WTC11 (cell line): ENCODE data around the gene GPR150. TPM values are rescaled to one million over a fixed set of nuclear protein-coding genes. Genes with fewer than 3 reads are reported as not detected.

Experiments
- ATAC-seq: fragments of 200-7000 bp; cut with Tn5 transposase; 2 replicates; pipeline ENCODE4 v1.10.0; 2021; ENCODE audit warnings: mild to moderate bottlenecking, moderate library complexity
- CTCF ChIA-PET: fragments of 300-600 bp; sonication (Branson Sonifier 250); formaldehyde crosslinking; loops from one replicate; lab custom pipeline; 2021; ENCODE audit warnings: antibody characterized with exemption; lab: Charles Lee
- POLR2A ChIA-PET: fragments of 350-600 bp; sonication (Branson Sonifier 250); formaldehyde crosslinking; loops from one replicate; lab custom pipeline; 2021; ENCODE audit warnings: antibody characterized with exemption; lab: Charles Lee
- DNase-seq: peaks from one replicate; pipeline ENCODE4 v3.0.0; 2021; ENCODE audit warnings: low spot score
- H3K27ac Mint-ChIP-seq: 2 replicates; pipeline ENCODE4 v1.8.0; 2021; ENCODE audit warnings: mixed read lengths
- H3K27me3 Mint-ChIP-seq: 2 replicates; pipeline ENCODE4 v1.8.0; 2021; ENCODE audit warnings: low read depth, mild to moderate bottlenecking, moderate library complexity, mixed read lengths
- H3K36me3 Mint-ChIP-seq: 2 replicates; pipeline ENCODE4 v1.8.0; 2021; ENCODE audit warnings: mixed read lengths
- H3K4me1 Mint-ChIP-seq: 2 replicates; pipeline ENCODE4 v1.8.0; 2022; ENCODE audit warnings: mixed read lengths
- H3K4me3 Mint-ChIP-seq: 2 replicates; pipeline ENCODE4 v1.8.0; 2021; ENCODE audit warnings: mild to moderate bottlenecking, moderate library complexity, mixed read lengths
- H3K9me3 Mint-ChIP-seq: 2 replicates; pipeline ENCODE4 v1.8.0; 2021; ENCODE audit warnings: mixed read lengths
- CBFB ChIP-seq: sonication (generic); formaldehyde crosslinking; IDR thresholded peaks from 2 replicates; pipeline ENCODE4 v1.8.1; 2022; ENCODE audit warnings: mild to moderate bottlenecking, low read depth, missing genetic modification reagents
- EMX1 ChIP-seq: fragments of 250-450 bp; sonication (Bioruptor Pico); IDR thresholded peaks from 2 replicates; pipeline ENCODE4 v1.8.0; 2021; ENCODE audit warnings: mild to moderate bottlenecking
- FOXK1 ChIP-seq: sonication (generic); formaldehyde crosslinking; IDR thresholded peaks from 2 replicates; pipeline ENCODE4 v1.8.0; 2022; ENCODE audit warnings: mild to moderate bottlenecking, moderate library complexity, missing genetic modification reagents
- GABPB1 ChIP-seq: sonication (generic); formaldehyde crosslinking; IDR thresholded peaks from 2 replicates; pipeline ENCODE4 v1.8.1; 2023; ENCODE audit warnings: mild to moderate bottlenecking, missing genetic modification reagents
- KAT7 ChIP-seq: sonication (generic); formaldehyde crosslinking; IDR thresholded peaks from 2 replicates; pipeline ENCODE4 v1.8.1; 2023; ENCODE audit warnings: missing genetic modification reagents, mild to moderate bottlenecking, borderline replicate concordance
- MXD4 ChIP-seq: fragments of 250-450 bp; sonication (Bioruptor Pico); IDR thresholded peaks from 2 replicates; pipeline ENCODE4 v1.8.0; 2021; ENCODE audit warnings: mild to moderate bottlenecking, moderate library complexity, borderline replicate concordance
- NR2C2 ChIP-seq: sonication (generic); formaldehyde crosslinking; IDR thresholded peaks from 2 replicates; pipeline ENCODE4 v1.8.0; 2022; ENCODE audit warnings: mild to moderate bottlenecking, missing genetic modification reagents
- OVOL2 ChIP-seq: fragments of 250-450 bp; sonication (Bioruptor Pico); IDR thresholded peaks from 2 replicates; pipeline ENCODE4 v1.9.0; 2021; ENCODE audit warnings: mild to moderate bottlenecking, borderline replicate concordance
- PRRX2 ChIP-seq: fragments of 250-450 bp; sonication (Bioruptor Pico); IDR thresholded peaks from 2 replicates; pipeline ENCODE4 v1.8.0; 2021; ENCODE audit warnings: mild to moderate bottlenecking
- RORB ChIP-seq: fragments of 250-450 bp; sonication (Bioruptor Pico); IDR thresholded peaks from 2 replicates; pipeline ENCODE4 v1.9.0; 2021; ENCODE audit warnings: mild to moderate bottlenecking
- TEAD1 ChIP-seq: sonication (generic); formaldehyde crosslinking; IDR thresholded peaks from 2 replicates; pipeline ENCODE4 v1.8.0; 2022; ENCODE audit warnings: mild to moderate bottlenecking, missing genetic modification reagents
- ZNF121 ChIP-seq: sonication (generic); formaldehyde crosslinking; IDR thresholded peaks from 2 replicates; pipeline ENCODE4 v1.8.0; 2023; ENCODE audit warnings: missing genetic modification reagents
- ZNF416 ChIP-seq: fragments of 250-450 bp; sonication (Bioruptor Pico); IDR thresholded peaks from 2 replicates; pipeline ENCODE4 v1.9.0; 2021; ENCODE audit warnings: mild to moderate bottlenecking, inconsistent platforms
- total RNA-seq: library from RNA; stranded (reverse); gene quantifications from 3 replicates; pipeline ENCODE4 v1.2.3, GENCODE V29; 2021
- TF ChIP-seq, protein P1 (sequence below): sonication (generic); formaldehyde crosslinking; IDR thresholded peaks from 2 replicates; pipeline ENCODE4 v1.8.0; 2023; ENCODE audit warnings: mild to moderate bottlenecking, missing genetic modification reagents
- TF ChIP-seq, protein P2 (sequence below): sonication (generic); formaldehyde crosslinking; IDR thresholded peaks from 2 replicates; pipeline ENCODE4 v1.8.0; 2022; ENCODE audit warnings: mild to moderate bottlenecking, missing genetic modification reagents
- TF ChIP-seq, protein P3 (sequence below): fragments of 250-450 bp; sonication (Bioruptor Pico); IDR thresholded peaks from 2 replicates; pipeline ENCODE4 v1.8.0; 2021; ENCODE audit warnings: mild to moderate bottlenecking
- TF ChIP-seq, protein P4 (sequence below): sonication (generic); formaldehyde crosslinking; IDR thresholded peaks from 2 replicates; pipeline ENCODE4 v1.8.1; 2022; ENCODE audit warnings: missing genetic modification reagents, borderline replicate concordance
- TF ChIP-seq, protein P5 (sequence below): sonication (generic); formaldehyde crosslinking; IDR thresholded peaks from 2 replicates; pipeline ENCODE4 v1.8.1; 2022; ENCODE audit warnings: low read depth, mild to moderate bottlenecking, moderate library complexity, missing genetic modification reagents, borderline replicate concordance
- TF ChIP-seq, protein P6 (sequence below): sonication (generic); formaldehyde crosslinking; IDR thresholded peaks from 2 replicates; pipeline ENCODE4 v1.8.1; 2022; ENCODE audit warnings: mild to moderate bottlenecking, moderate library complexity, missing genetic modification reagents
- TF ChIP-seq, protein P7 (sequence below): sonication (generic); formaldehyde crosslinking; IDR thresholded peaks from 2 replicates; pipeline ENCODE4 v1.8.1; 2023; ENCODE audit warnings: mild to moderate bottlenecking, missing genetic modification reagents, moderate library complexity
- TF ChIP-seq, protein P8 (sequence below): fragments of 250-450 bp; sonication (Bioruptor Pico); conservative IDR thresholded peaks from 2 replicates; pipeline ENCODE4 v1.9.0; 2021; ENCODE audit warnings: mild to moderate bottlenecking

Gene GPR150
- total RNA-seq, 1 experiment from 2014 or later: 0.13 TPM

DNA sequence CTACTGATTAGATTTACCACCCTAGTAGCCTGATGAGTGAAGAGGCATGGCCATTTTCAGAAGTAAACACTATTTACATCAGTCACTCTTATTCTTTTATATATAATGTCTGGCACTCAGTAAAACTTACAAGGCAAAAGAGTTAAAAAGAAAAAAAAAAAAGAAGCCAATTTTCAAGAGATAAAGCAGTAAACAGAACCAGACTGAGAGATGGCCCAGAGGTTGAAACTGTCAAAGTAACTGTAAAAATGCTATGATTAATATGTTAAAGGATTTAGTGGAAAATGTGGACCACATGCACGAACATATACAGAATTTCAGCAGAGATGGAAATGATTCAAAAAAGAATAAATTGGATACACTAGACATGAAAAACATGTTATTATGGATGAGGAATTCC, 6.4 kb upstream of the GPR150 start:
- TF ChIP-seq ZNF416 (no peak), EMX1 (CRISPR knock-in tag) (no peak), KAT7 (CRISPR knock-in tag) (no peak), OVOL2 (CRISPR knock-in tag) (no peak), MXD4 (no peak), CBFB (CRISPR knock-in tag) (no peak), ZNF121 (no peak), RORB (CRISPR knock-in tag) (no peak), PRRX2 (no peak), GABPB1 (CRISPR knock-in tag) (no peak), NR2C2 (no peak), TEAD1 (CRISPR knock-in tag) (no peak)
- TF ChIP-seq, protein P1, sequence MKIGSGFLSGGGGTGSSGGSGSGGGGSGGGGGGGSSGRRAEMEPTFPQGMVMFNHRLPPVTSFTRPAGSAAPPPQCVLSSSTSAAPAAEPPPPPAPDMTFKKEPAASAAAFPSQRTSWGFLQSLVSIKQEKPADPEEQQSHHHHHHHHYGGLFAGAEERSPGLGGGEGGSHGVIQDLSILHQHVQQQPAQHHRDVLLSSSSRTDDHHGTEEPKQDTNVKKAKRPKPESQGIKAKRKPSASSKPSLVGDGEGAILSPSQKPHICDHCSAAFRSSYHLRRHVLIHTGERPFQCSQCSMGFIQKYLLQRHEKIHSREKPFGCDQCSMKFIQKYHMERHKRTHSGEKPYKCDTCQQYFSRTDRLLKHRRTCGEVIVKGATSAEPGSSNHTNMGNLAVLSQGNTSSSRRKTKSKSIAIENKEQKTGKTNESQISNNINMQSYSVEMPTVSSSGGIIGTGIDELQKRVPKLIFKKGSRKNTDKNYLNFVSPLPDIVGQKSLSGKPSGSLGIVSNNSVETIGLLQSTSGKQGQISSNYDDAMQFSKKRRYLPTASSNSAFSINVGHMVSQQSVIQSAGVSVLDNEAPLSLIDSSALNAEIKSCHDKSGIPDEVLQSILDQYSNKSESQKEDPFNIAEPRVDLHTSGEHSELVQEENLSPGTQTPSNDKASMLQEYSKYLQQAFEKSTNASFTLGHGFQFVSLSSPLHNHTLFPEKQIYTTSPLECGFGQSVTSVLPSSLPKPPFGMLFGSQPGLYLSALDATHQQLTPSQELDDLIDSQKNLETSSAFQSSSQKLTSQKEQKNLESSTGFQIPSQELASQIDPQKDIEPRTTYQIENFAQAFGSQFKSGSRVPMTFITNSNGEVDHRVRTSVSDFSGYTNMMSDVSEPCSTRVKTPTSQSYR: no peak
- TF ChIP-seq, protein P2, sequence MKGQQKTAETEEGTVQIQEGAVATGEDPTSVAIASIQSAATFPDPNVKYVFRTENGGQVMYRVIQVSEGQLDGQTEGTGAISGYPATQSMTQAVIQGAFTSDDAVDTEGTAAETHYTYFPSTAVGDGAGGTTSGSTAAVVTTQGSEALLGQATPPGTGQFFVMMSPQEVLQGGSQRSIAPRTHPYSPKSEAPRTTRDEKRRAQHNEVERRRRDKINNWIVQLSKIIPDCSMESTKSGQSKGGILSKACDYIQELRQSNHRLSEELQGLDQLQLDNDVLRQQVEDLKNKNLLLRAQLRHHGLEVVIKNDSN (CRISPR knock-in tag): no peak
- TF ChIP-seq, protein P3, sequence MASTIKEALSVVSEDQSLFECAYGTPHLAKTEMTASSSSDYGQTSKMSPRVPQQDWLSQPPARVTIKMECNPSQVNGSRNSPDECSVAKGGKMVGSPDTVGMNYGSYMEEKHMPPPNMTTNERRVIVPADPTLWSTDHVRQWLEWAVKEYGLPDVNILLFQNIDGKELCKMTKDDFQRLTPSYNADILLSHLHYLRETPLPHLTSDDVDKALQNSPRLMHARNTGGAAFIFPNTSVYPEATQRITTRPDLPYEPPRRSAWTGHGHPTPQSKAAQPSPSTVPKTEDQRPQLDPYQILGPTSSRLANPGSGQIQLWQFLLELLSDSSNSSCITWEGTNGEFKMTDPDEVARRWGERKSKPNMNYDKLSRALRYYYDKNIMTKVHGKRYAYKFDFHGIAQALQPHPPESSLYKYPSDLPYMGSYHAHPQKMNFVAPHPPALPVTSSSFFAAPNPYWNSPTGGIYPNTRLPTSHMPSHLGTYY (CRISPR knock-in tag): no peak
- TF ChIP-seq, protein P4, sequence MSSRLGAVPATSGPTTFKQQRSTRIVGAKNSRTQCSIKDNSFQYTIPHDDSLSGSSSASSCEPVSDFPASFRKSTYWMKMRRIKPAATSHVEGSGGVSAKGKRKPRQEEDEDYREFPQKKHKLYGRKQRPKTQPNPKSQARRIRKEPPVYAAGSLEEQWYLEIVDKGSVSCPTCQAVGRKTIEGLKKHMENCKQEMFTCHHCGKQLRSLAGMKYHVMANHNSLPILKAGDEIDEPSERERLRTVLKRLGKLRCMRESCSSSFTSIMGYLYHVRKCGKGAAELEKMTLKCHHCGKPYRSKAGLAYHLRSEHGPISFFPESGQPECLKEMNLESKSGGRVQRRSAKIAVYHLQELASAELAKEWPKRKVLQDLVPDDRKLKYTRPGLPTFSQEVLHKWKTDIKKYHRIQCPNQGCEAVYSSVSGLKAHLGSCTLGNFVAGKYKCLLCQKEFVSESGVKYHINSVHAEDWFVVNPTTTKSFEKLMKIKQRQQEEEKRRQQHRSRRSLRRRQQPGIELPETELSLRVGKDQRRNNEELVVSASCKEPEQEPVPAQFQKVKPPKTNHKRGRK (CRISPR knock-in tag): no peak
- TF ChIP-seq, protein P5, sequence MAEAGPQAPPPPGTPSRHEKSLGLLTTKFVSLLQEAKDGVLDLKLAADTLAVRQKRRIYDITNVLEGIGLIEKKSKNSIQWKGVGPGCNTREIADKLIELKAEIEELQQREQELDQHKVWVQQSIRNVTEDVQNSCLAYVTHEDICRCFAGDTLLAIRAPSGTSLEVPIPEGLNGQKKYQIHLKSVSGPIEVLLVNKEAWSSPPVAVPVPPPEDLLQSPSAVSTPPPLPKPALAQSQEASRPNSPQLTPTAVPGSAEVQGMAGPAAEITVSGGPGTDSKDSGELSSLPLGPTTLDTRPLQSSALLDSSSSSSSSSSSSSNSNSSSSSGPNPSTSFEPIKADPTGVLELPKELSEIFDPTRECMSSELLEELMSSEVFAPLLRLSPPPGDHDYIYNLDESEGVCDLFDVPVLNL (CRISPR knock-in tag): no peak
- TF ChIP-seq, protein P6, sequence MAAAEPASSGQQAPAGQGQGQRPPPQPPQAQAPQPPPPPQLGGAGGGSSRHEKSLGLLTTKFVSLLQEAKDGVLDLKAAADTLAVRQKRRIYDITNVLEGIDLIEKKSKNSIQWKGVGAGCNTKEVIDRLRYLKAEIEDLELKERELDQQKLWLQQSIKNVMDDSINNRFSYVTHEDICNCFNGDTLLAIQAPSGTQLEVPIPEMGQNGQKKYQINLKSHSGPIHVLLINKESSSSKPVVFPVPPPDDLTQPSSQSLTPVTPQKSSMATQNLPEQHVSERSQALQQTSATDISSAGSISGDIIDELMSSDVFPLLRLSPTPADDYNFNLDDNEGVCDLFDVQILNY (CRISPR knock-in tag): no peak
- TF ChIP-seq, protein P7, sequence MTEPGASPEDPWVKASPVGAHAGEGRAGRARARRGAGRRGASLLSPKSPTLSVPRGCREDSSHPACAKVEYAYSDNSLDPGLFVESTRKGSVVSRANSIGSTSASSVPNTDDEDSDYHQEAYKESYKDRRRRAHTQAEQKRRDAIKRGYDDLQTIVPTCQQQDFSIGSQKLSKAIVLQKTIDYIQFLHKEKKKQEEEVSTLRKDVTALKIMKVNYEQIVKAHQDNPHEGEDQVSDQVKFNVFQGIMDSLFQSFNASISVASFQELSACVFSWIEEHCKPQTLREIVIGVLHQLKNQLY (CRISPR knock-in tag): no peak
- ATAC-seq: no peak
- ChIA-PET CTCF (no interaction called here), POLR2A (no interaction called here)
- DNase-seq: no peak
- H3K4me1 Mint-ChIP-seq: no peaks in the 10 kb centered on the region
- H3K9me3 Mint-ChIP-seq: peaks cover 20% of the 10 kb centered on the region
- no peak overlapping the region for H3K27ac Mint-ChIP-seq
- H3K27me3 Mint-ChIP-seq: peaks cover 22% of the 10 kb centered on the region
- peaks cover 17% of the 10 kb centered on the region for H3K36me3 Mint-ChIP-seq
- no peak overlapping the region for H3K4me3 Mint-ChIP-seq

DNA sequence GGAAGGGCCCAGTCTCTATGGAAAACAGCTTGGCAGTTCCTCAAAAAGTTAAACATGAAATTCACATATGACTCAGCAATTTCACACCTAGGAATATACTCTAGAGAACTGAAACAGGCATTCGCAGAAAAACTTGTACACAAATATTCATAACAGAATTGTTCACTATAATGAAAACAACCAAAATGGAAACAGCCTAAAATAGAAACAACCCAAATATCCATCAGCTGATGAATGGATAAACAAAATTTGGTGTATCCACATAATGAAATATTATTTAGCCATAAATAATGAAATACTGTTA, 4.8 kb upstream of the GPR150 start:
- Mint-ChIP-seq H3K36me3 (peaks cover 17% of the 10 kb centered on the region), H3K27ac (no peak overlapping the region), H3K4me3 (no peak overlapping the region), H3K4me1 (peaks cover 13% of the 10 kb centered on the region), H3K9me3 (peaks cover 20% of the 10 kb centered on the region), H3K27me3 (peaks cover 38% of the 10 kb centered on the region)
- DNase-seq (no peak), ATAC-seq (no peak)
- ChIA-PET POLR2A (no interaction called here), CTCF (no interaction called here)
- TF ChIP-seq, protein P8, sequence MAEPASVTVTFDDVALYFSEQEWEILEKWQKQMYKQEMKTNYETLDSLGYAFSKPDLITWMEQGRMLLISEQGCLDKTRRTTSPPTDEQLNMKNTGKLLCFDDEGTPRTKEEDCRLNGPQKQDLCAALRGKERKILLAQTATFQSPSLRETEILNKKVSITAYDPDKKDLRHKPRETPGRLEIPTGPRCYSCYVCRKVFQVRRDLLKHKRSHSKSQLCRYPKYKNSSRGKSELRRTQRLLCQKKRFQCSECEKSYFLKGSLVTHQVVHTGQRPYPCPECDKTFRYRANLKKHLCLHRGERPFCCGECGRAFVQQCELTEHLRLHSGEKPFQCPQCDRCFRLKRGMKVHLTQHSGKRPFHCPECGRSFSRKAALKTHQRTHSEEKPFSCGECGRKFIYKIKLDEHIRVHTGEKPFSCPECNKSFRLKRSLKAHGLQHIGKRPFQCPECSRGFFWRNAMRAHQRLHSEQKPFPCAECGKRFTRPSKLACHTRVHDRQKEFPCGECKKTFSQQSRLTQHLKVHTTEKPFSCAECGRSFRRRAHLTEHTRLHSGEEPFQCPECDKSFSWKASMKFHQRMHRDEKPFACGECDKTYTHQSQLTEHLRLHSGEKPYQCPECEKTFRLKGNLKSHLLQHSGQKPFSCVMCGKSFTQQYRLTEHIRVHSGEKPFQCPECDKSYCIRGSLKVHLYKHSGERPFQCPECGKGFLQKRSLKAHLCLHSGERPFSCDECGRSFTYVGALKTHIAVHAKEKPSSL (CRISPR knock-in tag): no peak
- TF ChIP-seq, protein P2 (CRISPR knock-in tag): no peak
- no peak for TF ChIP-seq FOXK1
